HuH-7.5 (cell line): ENCODE results near the gene PHF21B.

Experiments used
- DNase-seq: peaks from one replicate; pipeline ENCODE4 v3.0.0; 2011; ENCODE audit warnings: low spot score

The PHF21B gene

DNA sequence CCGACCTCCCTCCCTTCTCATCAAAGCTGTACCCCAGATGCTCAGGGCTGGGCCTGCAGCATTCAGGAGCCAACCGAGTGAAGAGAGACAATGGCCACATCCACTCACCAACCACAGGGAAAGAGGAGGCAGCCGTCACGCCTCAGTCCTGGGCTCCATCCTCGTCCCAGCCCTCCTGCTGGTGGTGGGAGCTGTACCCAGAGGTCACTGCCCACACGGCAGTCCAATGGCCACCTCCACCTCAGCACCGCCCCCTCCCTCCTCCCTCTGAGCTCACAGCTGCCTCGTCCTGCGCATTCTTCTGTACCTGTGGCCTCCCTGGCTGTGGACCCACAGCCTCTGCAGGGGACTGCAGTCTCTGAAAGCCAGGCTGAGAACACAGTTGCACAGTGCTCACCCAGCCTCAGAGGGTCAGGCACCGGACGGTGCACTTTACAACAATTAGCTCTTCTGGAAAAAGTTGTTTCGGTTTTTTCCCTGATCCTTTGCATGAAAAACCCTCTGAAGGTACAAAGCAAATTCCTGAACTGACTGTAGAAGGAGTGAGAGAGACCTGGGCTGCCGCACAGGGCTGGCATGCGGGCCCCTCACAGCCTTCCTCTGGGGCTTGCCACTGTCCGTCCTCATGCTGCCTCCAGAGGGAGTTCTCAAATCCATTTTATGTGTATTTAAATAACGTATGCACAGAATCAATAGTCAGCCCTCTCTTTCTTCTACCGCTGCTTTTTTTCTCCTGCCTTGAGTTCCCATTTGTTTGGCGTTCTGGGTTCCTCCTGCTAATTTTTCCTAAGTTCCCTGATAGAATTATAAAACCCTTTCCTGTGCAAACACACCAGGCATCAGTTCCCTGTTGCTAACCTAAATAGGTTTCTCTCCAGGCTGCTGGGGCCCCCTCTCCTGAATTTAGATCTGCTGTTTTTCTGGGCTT, 52.7 kb downstream of the PHF21B start:
- no peak for DNase-seq

DNA sequence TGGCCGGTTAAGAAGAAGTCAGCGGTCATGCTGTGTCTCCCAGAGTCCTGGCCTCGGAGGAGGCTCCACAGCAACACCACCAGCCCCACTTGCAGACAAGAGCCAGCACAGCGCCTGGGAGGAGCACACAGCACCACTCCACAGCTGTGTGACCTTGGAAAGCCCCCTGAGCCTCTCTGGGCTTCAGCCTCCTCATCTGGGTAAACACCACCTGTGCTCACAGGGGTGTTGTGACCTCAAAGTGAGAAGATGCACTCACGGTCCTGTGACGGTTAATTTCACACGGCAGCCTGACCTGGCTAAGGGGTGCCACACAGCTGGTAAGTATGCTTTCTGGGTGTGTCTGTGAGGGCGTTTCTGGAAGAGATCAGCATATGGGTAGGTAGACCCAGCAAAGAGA, 54.7 kb downstream of the PHF21B start:
- DNase-seq, result no peak

DNA sequence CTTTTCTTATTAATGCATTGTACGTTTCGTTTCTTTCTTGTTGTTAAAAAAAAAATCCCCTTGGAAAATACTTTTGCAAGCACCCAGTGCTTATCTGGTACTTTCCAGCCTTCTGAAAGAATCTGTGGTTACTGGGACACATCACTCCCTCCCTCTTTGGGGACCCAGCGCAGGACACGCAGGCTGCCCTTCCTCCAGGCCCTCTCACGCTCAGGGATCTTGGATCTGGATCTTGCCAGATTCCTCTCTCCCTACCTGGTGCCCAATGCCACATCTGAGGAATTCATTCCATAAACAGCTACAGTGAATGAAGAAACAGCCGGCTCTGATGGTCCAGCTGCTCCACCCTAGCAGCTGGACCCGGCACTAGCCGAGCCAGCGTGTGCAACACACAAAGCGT, 55.7 kb downstream of the PHF21B start:
- DNase-seq, result no peak

DNA sequence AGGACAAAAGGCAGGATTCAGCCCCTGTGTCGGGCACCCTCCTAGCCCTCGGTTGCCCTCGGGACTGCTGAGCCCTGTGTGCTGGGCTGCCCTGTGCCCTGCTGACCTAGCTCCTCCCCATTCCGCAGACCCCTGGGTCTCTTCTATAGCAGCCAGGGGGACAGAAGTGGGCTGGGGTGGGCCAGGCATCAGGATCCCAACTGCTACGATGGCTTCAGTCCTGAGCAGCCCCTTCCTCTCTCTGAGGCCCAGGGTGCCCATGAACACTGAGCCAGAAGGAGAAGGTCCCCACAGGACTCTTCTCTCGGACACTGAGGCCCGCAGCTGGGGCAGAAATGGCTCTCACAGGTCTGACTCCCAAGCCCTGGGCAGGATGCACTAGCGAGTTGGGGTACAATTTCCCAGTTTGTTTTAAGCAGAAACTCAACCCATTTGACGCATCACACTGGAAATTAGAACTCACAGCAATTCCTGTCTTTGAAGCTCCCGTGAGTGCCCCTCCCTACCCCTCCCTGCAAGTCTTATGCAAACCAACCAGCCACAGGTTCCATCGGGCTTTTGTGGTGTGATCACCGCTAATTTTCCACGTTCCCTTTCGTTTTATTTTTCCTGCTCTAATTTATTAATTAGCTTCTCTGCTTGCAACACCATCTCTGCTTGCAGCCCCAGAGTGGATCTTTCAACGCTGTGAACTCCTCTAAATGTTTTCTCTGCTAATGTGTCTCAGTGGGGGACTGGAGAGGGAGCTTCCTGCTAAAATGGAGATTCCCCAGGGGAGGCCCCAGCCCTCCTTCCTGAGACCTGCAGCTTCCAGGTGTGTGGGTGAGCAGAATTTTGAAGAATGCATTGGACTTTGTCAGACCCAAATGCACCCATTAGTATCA, 56.7 kb downstream of the PHF21B start:
- no peak for DNase-seq

DNA sequence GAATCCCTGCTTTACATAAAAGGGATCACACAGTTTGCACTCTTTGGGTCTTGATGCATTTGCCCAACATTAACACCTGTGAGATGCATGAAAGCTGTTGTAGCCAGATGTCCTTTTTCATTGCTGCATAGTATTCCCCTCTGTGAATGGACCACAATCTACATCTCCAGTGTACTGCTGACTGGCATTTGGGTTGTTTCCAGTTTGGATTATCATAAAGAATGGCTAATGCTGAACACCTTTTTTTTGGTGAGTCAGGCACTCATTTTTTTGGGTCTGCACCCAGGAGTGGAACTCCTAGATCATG, 58.3 kb downstream of the PHF21B start:
- no peak for DNase-seq

DNA sequence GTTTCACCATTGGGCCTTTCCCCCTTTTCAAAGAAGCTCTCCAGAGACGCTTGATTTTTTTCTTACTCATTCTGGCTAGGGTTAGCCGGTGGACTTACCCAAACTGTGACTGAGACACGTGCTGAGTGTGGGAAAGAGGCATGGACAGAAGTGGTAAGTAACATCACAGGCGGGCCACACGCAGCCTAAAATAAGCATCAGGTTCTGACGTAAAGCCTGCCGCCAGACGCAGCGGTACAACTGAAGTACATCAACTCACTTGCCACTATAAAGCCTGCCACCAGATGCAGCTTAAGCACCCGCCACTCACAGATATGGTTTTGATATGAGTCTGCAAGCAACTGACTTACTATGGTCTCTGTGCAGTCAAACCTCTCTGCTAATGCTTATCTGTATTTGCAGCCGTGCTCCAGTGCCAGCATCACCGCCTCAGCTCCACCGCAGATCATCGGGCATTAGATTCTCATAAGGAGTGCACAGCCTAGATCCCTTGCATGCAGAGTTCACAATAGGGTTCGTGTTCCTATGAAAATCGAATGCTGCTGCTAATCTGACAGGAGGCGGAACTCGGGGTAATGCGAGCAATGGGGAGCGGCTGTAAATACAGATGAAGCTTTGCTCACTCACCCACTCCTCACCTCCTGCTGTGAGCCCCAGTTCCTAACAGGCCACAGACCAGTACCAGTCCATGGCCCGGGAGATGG, 58.8 kb downstream of the PHF21B start:
- DNase-seq, result no peak

DNA sequence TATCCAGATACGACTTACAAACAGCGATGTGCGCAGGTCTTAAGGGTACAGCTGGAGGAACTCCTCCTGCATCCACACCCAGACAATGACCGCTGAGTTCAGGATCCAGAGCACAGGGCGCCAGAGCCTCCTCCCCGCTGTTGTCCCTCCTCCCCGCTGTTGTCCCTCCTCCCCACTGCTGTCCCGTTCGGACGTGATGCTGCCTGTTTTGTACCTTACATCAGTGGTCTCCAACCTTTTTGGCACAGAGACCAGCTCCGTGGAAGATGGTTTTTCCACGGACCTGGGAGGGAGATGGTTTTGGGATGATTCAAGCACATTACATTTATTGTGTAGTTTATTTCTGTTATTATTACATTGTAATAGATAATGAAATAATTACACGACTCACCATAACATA, 62.0 kb downstream of the PHF21B start:
- DNase-seq, result no peak

DNA sequence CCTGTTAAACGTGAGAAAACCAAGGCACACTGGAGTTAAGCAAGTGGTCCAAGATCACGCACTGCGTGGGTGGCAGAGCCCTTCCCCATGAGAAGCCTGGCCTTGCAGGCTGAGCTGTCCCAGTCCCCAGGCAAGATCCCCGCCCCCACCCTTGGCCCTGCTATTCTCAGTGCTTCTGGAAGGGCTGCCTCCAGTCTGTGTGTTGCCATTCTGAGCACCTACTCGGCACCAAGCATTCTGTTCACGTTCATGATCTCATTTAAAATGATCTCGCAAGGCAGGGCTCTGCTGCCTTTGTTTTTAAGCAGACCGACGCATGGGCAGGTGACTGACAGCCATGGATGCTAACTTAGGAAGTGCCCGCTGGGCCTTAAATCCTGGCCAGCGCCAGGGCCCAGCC, 62.8 kb downstream of the PHF21B start:
- DNase-seq, result no peak

DNA sequence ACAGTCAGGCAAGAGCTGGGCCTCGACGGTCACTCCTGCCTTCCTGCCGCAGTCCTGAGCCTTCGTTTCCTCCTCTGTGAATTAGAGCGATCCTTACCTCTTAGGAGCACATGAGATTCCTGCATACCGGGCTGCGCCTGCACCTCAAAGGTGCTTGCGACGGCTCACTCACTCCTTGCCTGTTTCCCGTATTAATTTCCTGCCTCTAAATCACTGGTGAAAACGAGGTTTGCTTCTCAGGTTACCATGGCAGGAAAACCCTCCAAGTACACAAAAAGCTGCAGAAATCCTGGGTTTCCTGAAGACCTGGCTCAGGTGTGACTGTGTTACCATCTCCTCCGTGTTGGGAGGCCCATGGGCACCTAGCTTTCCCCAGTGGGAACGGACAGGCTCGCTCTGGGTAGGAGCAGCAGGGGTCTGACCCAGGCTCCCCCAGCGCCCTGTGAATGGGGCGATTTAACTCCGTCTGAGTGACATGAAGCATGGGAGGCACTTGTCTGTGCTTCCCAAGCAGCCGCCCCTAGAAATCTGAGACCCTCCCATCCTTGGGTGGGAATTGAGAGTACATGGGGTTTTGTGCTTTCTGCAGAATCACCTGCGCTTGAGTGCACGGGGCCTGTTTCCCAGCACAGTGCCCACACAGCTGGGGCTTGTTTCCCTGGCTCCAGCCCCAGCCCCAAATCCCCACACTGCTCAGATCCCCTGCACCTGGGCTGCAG, 64.8 kb downstream of the PHF21B start:
- DNase-seq, result no peak

DNA sequence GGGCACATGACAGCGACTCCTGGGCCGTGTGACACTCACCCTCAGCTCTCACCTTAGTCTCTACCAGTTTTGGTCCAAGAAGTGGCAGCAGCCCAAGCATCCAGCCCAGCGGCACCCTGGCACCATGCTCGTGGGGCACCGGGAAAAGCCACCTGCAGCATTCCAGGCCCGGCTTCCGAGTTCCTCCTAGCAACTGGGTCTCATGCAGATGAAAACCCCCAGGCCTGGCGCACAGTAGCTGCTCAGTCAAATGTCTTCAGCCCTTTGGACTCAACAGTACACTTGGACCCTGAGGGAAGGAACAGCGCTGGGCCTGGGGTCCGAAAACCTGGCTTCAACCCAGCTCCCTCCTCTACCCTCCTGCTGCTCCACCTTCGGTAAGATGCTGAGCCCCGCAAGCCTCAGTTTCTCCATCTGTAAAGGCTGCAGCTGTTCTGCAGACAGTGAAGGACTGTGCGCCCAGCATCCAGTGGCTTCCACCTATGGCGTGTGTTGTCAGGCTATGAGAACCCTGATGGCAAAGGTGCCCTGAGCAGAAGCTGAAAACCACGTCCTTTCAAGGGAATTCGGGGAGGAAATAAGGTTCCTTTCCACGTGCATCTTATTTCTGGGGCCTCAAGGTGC, 66.0 kb downstream of the PHF21B start:
- no peak for DNase-seq

DNA sequence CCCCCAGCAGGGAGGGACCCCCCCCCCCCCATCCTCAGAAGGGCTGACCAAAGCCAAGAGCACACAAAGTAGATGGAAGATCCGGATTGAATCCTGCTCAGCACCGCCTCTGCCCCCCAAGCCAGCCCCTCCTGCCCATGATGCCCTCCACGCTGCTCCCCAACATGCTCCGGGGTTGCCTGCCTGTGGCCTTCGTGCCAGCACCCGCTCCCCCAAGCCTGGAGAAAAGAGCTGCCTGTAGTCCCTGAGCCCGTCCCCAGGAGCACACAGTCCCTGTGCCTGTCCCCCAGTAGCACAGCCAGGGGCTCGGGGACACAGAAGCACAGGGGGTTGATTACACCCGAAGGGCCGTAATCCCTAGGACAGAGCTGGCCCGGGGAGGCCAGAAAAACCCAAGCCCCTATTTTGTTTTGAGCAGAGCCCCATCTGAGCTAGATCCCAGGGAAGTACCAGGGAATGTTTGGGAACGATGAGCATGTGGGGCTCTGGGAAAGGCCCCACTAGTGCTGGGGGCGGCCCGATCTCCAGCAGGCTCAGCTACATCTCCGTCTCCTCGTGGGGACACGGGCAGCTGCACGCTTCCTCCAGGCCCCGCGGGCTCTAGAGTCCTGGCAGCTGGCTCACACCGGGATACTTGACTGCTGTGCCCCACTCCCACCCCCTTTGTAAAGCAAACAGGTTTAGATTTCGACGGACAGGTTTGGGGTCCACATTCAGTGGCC, 66.7 kb downstream of the PHF21B start:
- DNase-seq, result no peak

DNA sequence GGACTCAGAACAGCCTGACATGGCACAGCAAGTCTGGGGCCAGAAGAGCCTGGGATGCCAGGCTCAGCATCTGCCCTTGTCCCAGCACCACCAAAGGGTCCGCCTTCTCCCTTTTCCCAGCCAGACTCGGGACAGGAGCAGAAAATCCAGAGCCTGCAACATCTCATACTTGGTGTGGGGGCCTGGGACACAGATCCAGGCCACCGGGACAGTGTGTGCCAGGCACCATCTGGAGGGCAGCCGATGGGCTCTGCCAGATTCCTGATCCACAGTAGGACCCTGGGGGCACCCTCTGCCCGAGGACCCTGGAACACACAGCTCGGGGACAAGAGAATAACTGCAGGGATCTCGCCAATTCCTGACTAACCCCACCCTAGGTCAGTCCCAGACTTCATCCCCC, 67.7 kb downstream of the PHF21B start:
- no peak for DNase-seq

DNA sequence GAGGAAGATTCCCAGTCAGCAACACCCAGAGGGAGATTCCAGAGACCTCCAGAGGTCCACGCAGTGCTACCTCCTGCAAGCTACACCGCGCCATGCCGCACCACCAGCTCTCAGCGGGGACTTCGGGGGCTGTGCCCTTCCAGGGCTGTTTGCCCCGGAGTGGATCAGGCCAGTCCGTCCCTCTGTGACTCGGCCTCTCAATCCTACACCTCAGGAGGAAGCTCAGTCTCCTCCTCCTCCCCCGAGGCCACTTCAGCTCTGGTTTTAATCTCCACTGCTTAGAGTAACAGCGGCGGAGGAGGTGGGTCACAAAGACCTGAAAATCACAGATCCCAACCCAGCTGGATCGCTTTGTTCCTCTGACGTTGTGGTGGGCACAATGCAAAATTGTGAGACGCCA, 68.6 kb downstream of the PHF21B start:
- DNase-seq, result no peak

DNA sequence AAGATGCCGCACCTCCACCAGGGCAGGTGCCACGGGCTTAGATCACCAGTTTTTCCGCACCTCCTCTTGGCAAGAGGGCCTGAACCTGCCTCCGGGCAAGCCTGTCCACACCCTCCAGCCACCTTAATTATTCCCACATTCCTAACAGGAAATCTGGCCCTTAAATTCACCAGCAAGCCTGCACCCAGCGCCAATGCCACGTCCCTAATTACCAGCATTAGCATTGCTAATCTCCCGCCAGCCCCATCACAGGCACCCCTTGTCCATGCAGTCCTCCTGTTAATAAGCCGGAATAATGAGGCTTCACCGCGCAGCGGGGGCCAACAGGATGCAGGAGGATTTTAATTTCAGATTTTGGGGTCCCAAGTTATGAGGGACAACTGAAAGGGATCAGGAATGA, 69.7 kb downstream of the PHF21B start:
- DNase-seq, result no peak

DNA sequence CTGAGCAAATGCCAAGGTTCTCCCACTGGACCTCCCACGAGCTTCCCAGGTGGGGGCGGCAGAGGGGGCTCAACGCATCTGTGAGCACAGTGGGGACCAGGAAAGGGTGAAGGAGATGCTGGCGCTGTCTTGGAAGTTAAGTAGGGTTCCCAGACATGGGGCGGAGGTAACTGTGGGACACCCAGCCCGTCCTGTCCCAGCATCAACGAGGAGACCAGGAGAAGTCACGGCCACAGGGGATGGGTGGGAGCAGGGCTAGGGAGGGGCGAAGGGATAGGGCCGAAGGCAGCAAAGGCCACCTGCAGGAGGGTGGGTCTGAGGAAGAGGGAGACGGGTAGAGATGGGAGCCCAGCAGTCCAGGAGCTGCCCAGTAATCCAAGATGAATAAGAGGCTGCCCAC, 70.4 kb downstream of the PHF21B start:
- no peak for DNase-seq

DNA sequence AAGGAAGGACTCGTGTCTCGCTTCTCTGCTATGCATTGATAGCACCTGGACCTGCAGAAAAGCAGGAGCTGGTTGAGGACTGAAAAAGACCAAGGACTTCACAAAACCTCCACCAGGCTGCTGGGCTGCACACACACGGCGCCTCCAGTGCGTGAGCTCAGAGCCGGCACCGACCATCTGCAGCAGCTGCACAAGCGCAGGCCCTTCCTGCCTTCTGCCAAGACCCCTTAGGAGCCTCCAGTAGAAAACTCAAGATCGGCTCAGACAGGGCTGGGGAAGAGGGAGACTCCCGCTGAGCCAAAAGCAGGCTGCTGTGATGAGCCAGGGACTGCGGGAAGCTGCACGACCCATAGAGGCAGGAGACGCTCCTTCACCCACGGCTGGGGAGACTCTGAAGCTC, 70.9 kb downstream of the PHF21B start:
- DNase-seq, result no peak

DNA sequence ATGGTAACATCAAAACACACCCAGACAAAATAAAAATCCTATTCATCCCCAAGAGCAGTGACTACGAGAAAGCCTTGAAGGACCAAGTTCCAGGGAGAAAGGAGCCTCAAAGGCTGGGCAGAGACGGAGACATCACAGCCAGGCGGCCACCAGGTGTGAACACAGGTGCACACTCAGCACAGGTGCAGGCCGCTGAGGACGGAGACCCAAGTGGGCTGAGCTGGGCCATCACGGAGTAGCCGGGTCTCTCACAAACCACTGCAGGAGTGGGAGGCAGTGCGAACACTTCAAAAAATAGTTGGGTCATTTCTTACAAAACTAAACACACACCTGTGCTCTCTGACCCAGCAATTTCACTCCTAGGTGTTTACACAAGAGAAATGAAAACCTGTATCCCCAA, 72.6 kb downstream of the PHF21B start:
- DNase-seq, result no peak

DNA sequence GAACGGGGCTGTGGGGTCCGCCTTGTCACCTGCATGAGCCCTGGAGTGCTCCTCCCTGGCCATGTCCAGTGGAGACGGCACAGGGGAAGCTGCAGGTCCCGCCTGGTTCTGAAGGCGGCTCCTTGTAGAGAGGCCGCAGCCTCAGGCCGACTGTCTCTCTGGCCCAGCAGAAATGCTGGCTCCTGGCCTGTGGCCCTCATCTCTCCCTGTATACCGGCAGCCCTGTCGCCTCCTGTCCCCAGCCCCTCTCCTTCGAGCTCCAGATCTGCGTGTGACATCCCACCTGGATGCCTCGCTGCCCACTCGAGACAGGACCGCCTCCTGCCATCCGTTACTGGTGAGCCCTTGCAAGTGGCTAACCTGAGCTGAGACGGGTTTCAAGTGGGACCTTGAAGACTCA, 73.6 kb downstream of the PHF21B start:
- DNase-seq, result no peak

DNA sequence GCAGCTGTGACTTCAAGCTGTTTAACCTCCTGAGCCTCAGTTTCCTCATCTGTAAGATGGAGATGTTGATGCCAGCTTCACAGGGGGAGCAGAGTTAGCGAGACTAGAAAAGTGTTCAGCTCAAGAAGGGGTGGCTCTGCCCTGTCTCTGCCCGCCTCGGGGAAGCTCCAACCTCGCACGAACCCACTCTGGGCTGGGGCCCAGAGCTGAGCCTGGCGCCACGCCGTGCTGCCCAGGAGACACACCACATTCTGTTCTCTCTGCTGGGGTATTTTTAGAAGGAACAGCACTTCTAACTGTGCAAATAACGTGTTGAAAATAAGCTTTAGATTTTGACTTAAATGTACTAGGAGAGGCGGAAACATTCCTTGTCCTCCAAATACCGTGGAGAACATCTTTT, 74.1 kb downstream of the PHF21B start:
- DNase-seq, result no peak

DNA sequence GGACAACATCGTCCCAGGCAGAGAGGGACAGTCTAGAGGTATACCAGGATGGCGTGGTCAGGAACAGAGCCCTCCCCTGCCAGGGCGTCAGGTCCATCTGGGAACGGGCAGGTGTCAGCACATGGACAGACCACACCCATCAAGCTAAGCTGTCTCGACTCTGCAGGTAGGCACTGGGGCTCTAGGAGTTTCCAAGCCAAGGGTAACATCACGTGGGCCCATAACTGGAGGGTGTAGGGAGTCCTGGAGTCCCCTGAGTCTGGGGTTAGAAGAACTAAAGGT, 75.4 kb downstream of the PHF21B start:
- no peak for DNase-seq
